Smooth muscle cell (in vitro differentiated cells): Measurements from ENCODE around the gene TPRG1. TPM values are rescaled to one million over a fixed set of nuclear protein-coding genes. Genes with fewer than 3 reads are reported as not detected.

Experiments used
- DNase-seq: peaks from one replicate; lab custom pipeline; 2025; ENCODE audit not compliant: unreplicated experiment; lab: John Stamatoyannopoulos, UW
- H2AFZ ChIP-seq: fragments of 200-600 bp; sonication (generic); 2 replicates; pipeline ENCODE4 v1.6.0; 2016; ENCODE audit warnings: antibody characterized with exemption, low read depth, mild to moderate bottlenecking
- H3F3A ChIP-seq: fragments of 200-600 bp; sonication (generic); 2 replicates; pipeline ENCODE4 v1.6.0; 2017; ENCODE audit warnings: antibody characterized with exemption, low read depth
- H3K27ac ChIP-seq: fragments of 200-600 bp; sonication (generic); 2 replicates; pipeline ENCODE4 v1.5.1; 2016; ENCODE audit warnings: low read depth, mild to moderate bottlenecking
- H3K27me3 ChIP-seq: fragments of 200-600 bp; sonication (generic); 2 replicates; pipeline ENCODE4 v1.6.1; 2016; ENCODE audit warnings: low read depth, mild to moderate bottlenecking
- H3K36me3 ChIP-seq: fragments of 200-600 bp; sonication (generic); 2 replicates; pipeline ENCODE4 v1.5.1; 2016; ENCODE audit warnings: low read depth
- H3K4me1 ChIP-seq: fragments of 200-600 bp; sonication (generic); 2 replicates; pipeline ENCODE4 v1.5.1; 2016; ENCODE audit warnings: low read depth
- H3K4me2 ChIP-seq: fragments of 200-600 bp; sonication (generic); 2 replicates; pipeline ENCODE4 v1.6.0; 2016; ENCODE audit warnings: mild to moderate bottlenecking
- H3K4me3 ChIP-seq: fragments of 200-600 bp; sonication (generic); 2 replicates; pipeline ENCODE4 v1.5.1; 2016; ENCODE audit warnings: mild to moderate bottlenecking
- H3K79me2 ChIP-seq: fragments of 200-600 bp; sonication (generic); 2 replicates; pipeline ENCODE4 v1.6.0; 2016; ENCODE audit warnings: low read depth, mild to moderate bottlenecking
- H3K9ac ChIP-seq: fragments of 200-600 bp; sonication (generic); 2 replicates; pipeline ENCODE4 v1.6.0; 2016; ENCODE audit warnings: low read depth
- H3K9me3 ChIP-seq: fragments of 200-600 bp; sonication (generic); replicated peaks from 2 replicates; pipeline ENCODE4 v1.5.1; 2016; ENCODE audit warnings: low read depth
- H4K20me1 ChIP-seq: fragments of 200-600 bp; sonication (generic); 2 replicates; pipeline ENCODE4 v1.6.0; 2016; ENCODE audit warnings: low read depth
- CTCF ChIP-seq: fragments of 200-600 bp; sonication (generic); IDR thresholded peaks from 2 replicates; pipeline ENCODE4 v1.5.1; 2017; ENCODE audit warnings: borderline replicate concordance, mild to moderate bottlenecking, antibody characterized with exemption; ENCODE audit not compliant: insufficient read depth, poor library complexity, severe bottlenecking
- WGBS: methylation state at CpG from one replicate; pipeline ENCODE4 v1.1.7; 2016; ENCODE audit warnings: low lambda C conversion rate; 5-methylcytosine and 5-hydroxymethylcytosine counted together
- polyA plus RNA-seq: library from polyadenylated mRNA; unstranded; fragments of >200 nt; fragmentation: Nextera tagmentation; extraction: Ambion mirVana; gene quantifications from 2 replicates; pipeline ENCODE4 v1.2.1, GENCODE V29; 2016
- total RNA-seq: library from RNA; depleted of rRNA; stranded (reverse); fragments of >200 nt; gene quantifications from 2 replicates; pipeline ENCODE4 v1.2.3, GENCODE V29; 2014

TPRG1 gene
- total and polyA plus RNA-seq, 2 experiments from 2014 or later, result 0.65 to 3.2 TPM

DNA sequence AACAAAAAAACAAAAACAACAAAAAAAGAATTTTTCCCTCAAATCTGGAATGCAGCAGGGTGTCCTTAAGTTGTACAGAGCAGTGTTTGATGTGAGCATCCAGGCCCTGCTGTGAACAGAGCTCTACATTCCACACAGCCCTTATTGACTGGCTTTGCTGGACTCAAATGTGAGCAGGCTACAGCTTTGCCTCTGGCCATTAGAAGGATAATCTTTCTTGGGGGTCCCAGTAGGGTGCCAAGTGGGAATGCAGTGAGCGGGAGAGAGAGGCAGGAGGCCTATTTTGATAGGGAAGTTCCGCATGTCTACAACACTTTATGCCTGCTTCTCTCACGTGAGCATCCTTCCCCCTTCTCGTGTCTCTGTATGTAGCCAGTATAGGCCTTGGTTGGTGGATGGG, 34.4 kb upstream of the TPRG1 start:
- no peak for DNase-seq
- H3K27me3 ChIP-seq, result no peaks in the 10 kb centered on the region
- no peak overlapping the region for H3K4me3 ChIP-seq
- H3K27ac ChIP-seq, result no peak overlapping the region
- H4K20me1 ChIP-seq, result no peaks in the 10 kb centered on the region
- H3K9me3 ChIP-seq, result no peaks in the 10 kb centered on the region
- no peak overlapping the region for H3K4me2 ChIP-seq
- TF ChIP-seq CTCF, result no peak
- no peaks in the 10 kb centered on the region for H3K36me3 ChIP-seq
- H3K9ac ChIP-seq, result no peak overlapping the region
- H2AFZ ChIP-seq, result no peak overlapping the region
- H3K4me1 ChIP-seq, result no peaks in the 10 kb centered on the region
- no peaks in the 10 kb centered on the region for H3K79me2 ChIP-seq
- 94% methylated on average over 4 of the region's 4 CpGs for WGBS
- H3F3A ChIP-seq, result peaks cover 16% of the 10 kb centered on the region

DNA sequence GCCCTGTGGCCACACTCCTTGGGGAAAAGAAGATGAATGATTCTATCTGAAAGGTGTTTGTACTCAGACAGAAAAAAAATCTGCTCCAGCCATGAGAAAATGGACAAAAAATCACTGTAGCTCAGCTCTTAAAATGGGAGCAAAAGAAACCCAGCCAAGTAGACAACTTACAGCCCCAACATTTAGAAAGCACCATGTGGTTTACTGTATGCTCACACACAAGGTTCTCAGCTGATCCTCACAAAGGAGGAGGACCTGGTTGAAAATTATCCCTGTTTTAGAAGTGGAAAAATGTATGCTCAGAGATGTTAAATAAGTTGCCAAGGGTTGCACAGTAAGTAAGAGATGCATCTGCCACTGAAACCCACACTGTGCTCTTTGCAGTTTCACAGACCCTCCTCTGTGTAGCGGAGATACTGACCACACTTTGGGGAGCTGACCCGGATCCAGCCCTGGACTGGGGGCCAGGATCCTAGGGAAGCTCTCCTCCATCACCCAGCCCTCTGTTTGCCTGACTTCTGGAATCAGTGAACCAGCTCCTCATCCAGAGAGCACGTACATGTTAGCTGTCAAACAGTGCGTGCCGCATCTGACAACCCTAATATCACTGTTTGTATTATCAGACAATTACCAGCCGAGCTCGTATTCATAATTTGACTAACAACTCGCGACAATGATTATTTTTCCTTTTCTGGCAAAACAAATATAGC, 32.7 kb upstream of the TPRG1 start:
- Histone ChIP-seq H3K27ac (no peak overlapping the region), H3K36me3 (no peaks in the 10 kb centered on the region), H3K9ac (no peak overlapping the region), H3K4me1 (no peaks in the 10 kb centered on the region), H3K27me3 (no peaks in the 10 kb centered on the region), H3K4me3 (no peak overlapping the region), H3K79me2 (no peaks in the 10 kb centered on the region), H4K20me1 (no peaks in the 10 kb centered on the region), H2AFZ (no peak overlapping the region), H3F3A (peaks cover 1% of the 10 kb centered on the region), H3K9me3 (no peaks in the 10 kb centered on the region), H3K4me2 (no peak overlapping the region)
- DNase-seq, result no peak
- TF ChIP-seq CTCF, result no peak
- 89% methylated on average over 9 of the region's 9 CpGs for WGBS

GRCh38 chr3:189139611-189139940, 32.2 kb upstream of the TPRG1 start:
- no peaks in the 10 kb centered on the region for H4K20me1 ChIP-seq
- H3K36me3 ChIP-seq, result no peaks in the 10 kb centered on the region
- no peaks in the 10 kb centered on the region for H3K79me2 ChIP-seq
- no peak overlapping the region for H3K27ac ChIP-seq
- DNase-seq, result no peak
- H3K9me3 ChIP-seq, result no peaks in the 10 kb centered on the region
- no peak overlapping the region for H3K9ac ChIP-seq
- TF ChIP-seq CTCF, result no peak
- H3K4me1 ChIP-seq, result no peaks in the 10 kb centered on the region
- H3K4me2 ChIP-seq, result no peak overlapping the region
- no peak overlapping the region for H2AFZ ChIP-seq
- H3F3A ChIP-seq, result no peaks in the 10 kb centered on the region
- no peak overlapping the region for H3K4me3 ChIP-seq
- H3K27me3 ChIP-seq, result no peaks in the 10 kb centered on the region
- WGBS, result 79% methylated on average over 6 of the region's 6 CpGs

- no peak overlapping the region for H3K27ac ChIP-seq
- H3K4me2 ChIP-seq, result no peak overlapping the region
- no peak for TF ChIP-seq CTCF
These were observed 29.2 kb upstream of the TPRG1 start for GRCh38 chr3:189142527-189142926.

More at GRCh38 chr3:189142527-189142926, 29.2 kb upstream of the TPRG1 start:
- Histone ChIP-seq H3K9me3 (no peaks in the 10 kb centered on the region), H2AFZ (no peak overlapping the region), H3K9ac (no peak overlapping the region), H3K36me3 (no peaks in the 10 kb centered on the region), H3K4me1 (no peaks in the 10 kb centered on the region), H3K27me3 (no peaks in the 10 kb centered on the region), H3K79me2 (no peaks in the 10 kb centered on the region), H3K4me3 (no peak overlapping the region), H4K20me1 (no peaks in the 10 kb centered on the region), H3F3A (no peaks in the 10 kb centered on the region)
- DNase-seq, result no peak
- WGBS, result 50% methylated on average over 1 of the region's 1 CpG
